Measurements from ENCODE around the gene CCL25. TPM values are rescaled to one million over a fixed set of nuclear protein-coding genes. Genes with fewer than 3 reads are reported as not detected.

The CCL25 gene
- polyA plus RNA-seq, 1 donor from 2014 or later, result 1.9 TPM

DNA sequence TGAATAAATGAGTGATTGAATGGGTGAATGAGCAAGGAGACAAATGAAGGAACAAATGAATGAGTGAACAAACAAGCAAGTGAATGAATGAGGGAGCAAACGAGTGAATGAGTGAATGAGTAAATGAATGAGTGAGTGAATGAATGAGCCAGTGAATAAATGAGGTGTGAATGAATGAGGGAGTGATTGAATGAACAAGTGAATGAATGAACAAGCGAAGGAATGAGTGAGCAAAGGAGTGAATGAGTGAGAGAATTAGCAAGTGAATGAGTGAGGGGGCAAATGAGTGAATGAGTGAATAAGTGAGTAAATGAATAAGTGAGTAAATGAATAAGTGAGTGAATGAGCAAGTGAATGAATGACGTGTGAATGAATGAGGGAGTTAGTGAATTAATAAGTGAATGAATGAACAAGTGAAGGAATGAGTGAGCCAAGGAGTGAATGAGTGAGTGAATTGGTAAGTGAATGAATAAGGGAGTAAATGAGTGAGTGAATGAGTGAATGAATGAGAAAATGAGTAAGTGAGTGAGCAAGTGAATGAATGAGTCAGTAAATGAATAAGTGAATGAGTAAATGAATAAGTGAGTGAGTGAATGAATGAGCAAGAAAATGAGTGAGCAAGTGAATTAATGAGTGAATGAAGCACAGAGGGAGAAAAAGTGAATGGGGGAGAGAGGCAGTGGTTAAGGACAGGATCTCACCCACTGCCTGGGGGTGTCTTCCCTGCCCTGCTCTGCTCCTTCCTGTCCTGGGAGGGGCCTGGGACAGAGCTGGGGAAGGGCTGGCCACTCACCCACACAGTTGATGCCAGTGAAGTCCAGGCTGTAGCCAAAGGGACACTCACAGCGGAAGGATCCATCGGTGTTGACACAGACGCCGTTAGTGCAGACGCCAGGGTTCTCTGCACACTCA is 36.4 kb downstream of the CCL25 start:
- peaks cover 4% of the 10 kb centered on the region for H3K9me3 ChIP-seq (ENCODE audit: low read length)

DNA sequence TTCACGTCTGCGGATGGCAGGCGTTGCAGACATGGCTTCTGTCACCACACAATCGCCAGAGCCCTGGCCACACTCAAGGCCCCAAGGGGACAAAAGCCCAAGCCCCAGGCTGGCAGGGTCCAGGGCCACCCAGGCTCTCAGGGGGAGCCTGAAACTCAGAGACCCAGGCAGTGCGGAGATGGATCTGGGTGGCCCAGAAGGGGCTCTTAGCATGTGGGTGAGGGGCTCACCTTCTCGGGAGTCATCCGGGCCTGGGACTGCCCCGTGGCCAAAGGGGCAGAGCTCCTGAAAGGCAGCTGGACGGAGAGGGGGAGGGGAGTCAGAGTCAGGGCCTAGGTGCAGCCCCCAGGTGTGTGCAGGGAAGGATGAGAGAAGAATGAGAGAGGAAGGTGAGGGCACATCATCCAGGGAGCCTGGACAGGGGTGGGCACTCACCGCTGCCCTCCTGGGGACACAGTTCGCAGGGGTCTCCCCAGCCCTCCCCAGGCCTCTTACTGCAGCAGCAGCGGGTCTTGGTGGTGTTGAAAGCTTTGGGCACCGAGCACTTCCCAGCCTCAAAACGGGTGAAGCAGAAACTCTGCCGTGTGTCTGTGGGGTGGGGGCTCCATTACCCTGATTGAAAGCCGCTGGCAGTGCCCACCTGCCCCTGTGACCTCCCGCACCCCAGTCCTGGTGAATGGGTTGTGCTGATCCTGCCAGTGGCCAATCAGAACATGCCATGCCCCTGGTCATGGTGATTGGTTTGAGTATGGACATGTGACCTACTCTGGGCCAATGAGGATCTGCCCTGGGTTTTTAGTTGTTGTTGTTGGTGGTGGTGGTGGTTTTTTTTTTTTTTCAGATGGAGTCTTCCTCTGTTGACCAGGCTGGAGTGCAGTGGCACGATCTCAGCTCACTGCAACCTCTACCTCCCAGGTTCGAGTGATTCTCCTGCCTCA is 37.4 kb downstream of the CCL25 start:
- Histone ChIP-seq H3K9me2 (ENCODE audit: insufficient read depth, low read length) (no peaks in the 10 kb centered on the region), H3K27me3 (ENCODE audit: insufficient read depth, low read depth, low read length) (no peaks in the 10 kb centered on the region), H3K36me3 (ENCODE audit: insufficient read depth, low read length) (peaks cover 25% of the 10 kb centered on the region), H2AFZ (ENCODE audit: low read depth, low read length) (no peak overlapping the region), H3F3A (ENCODE audit: insufficient read depth, low read length, poor library complexity, severe bottlenecking) (no peaks in the 10 kb centered on the region), H3K4me2 (ENCODE audit: low read length) (no peak overlapping the region), H3K27ac (ENCODE audit: low read length) (no peak overlapping the region), H3K4me3 (ENCODE audit: low read length) (no peak overlapping the region), H4K20me1 (ENCODE audit: insufficient read depth) (no peaks in the 10 kb centered on the region), H3K79me2 (replicated peaks; ENCODE audit: insufficient read depth, low read length) (no peaks in the 10 kb centered on the region), H3K9ac (ENCODE audit: low read length) (no peak overlapping the region), H3K9me3 (ENCODE audit: low read length) (peaks cover 10% of the 10 kb centered on the region)
- TF ChIP-seq TAF1 (IDR thresholded peaks at IDR 0.05; ENCODE audit: low read depth) (no peak), EZH2 (IDR thresholded peaks at IDR 0.05; ENCODE audit: borderline replicate concordance, insufficient read depth, low read length, poor library complexity, severe bottlenecking) (no peak), POLR2AphosphoS5 (IDR thresholded peaks at IDR 0.05) (no peak), SMC3 (conservative IDR thresholded peaks at IDR 0.05; ENCODE audit: poor library complexity) (no peak), MXI1 (conservative IDR thresholded peaks at IDR 0.05; ENCODE audit: poor library complexity, severe bottlenecking) (no peak), EP300 (conservative IDR thresholded peaks at IDR 0.05; ENCODE audit: poor library complexity, severe bottlenecking) (no peak), RAD21 (conservative IDR thresholded peaks at IDR 0.05) (no peak)
- TF ChIP-seq, protein P1, sequence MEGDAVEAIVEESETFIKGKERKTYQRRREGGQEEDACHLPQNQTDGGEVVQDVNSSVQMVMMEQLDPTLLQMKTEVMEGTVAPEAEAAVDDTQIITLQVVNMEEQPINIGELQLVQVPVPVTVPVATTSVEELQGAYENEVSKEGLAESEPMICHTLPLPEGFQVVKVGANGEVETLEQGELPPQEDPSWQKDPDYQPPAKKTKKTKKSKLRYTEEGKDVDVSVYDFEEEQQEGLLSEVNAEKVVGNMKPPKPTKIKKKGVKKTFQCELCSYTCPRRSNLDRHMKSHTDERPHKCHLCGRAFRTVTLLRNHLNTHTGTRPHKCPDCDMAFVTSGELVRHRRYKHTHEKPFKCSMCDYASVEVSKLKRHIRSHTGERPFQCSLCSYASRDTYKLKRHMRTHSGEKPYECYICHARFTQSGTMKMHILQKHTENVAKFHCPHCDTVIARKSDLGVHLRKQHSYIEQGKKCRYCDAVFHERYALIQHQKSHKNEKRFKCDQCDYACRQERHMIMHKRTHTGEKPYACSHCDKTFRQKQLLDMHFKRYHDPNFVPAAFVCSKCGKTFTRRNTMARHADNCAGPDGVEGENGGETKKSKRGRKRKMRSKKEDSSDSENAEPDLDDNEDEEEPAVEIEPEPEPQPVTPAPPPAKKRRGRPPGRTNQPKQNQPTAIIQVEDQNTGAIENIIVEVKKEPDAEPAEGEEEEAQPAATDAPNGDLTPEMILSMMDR (IDR thresholded peaks at IDR 0.05; ENCODE audit: poor library complexity, severe bottlenecking), result no peak
- TF ChIP-seq, protein P2, sequence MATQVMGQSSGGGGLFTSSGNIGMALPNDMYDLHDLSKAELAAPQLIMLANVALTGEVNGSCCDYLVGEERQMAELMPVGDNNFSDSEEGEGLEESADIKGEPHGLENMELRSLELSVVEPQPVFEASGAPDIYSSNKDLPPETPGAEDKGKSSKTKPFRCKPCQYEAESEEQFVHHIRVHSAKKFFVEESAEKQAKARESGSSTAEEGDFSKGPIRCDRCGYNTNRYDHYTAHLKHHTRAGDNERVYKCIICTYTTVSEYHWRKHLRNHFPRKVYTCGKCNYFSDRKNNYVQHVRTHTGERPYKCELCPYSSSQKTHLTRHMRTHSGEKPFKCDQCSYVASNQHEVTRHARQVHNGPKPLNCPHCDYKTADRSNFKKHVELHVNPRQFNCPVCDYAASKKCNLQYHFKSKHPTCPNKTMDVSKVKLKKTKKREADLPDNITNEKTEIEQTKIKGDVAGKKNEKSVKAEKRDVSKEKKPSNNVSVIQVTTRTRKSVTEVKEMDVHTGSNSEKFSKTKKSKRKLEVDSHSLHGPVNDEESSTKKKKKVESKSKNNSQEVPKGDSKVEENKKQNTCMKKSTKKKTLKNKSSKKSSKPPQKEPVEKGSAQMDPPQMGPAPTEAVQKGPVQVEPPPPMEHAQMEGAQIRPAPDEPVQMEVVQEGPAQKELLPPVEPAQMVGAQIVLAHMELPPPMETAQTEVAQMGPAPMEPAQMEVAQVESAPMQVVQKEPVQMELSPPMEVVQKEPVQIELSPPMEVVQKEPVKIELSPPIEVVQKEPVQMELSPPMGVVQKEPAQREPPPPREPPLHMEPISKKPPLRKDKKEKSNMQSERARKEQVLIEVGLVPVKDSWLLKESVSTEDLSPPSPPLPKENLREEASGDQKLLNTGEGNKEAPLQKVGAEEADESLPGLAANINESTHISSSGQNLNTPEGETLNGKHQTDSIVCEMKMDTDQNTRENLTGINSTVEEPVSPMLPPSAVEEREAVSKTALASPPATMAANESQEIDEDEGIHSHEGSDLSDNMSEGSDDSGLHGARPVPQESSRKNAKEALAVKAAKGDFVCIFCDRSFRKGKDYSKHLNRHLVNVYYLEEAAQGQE (IDR thresholded peaks at IDR 0.05; ENCODE audit: borderline replicate concordance), result no peak

More for the DNA sequence above, 36.4 kb downstream of the CCL25 start:
- Histone ChIP-seq H3K9me2 (ENCODE audit: insufficient read depth, low read length) (no peaks in the 10 kb centered on the region), H3K4me2 (ENCODE audit: low read length) (no peak overlapping the region), H3K27me3 (ENCODE audit: insufficient read depth, low read depth, low read length) (no peaks in the 10 kb centered on the region), H3K36me3 (ENCODE audit: insufficient read depth, low read length) (peaks cover 19% of the 10 kb centered on the region), H3F3A (ENCODE audit: insufficient read depth, low read length, poor library complexity, severe bottlenecking) (no peaks in the 10 kb centered on the region), H4K20me1 (ENCODE audit: insufficient read depth) (no peaks in the 10 kb centered on the region), H2AFZ (ENCODE audit: low read depth, low read length) (no peak overlapping the region), H3K9ac (ENCODE audit: low read length) (no peak overlapping the region), H3K4me3 (ENCODE audit: low read length) (no peak overlapping the region), H3K27ac (ENCODE audit: low read length) (no peak overlapping the region), H3K79me2 (replicated peaks; ENCODE audit: insufficient read depth, low read length) (no peaks in the 10 kb centered on the region)
- TF ChIP-seq EP300 (conservative IDR thresholded peaks at IDR 0.05; ENCODE audit: poor library complexity, severe bottlenecking), result no peak
- TF ChIP-seq TAF1 (IDR thresholded peaks at IDR 0.05; ENCODE audit: low read depth), result no peak
- TF ChIP-seq, protein P2 (IDR thresholded peaks at IDR 0.05; ENCODE audit: borderline replicate concordance), result no peak
